Hindlimb muscle (tissue), 1 donor: Measurements from ENCODE around the gene KCNG2. TPM values are rescaled to one million over a fixed set of nuclear protein-coding genes. Genes with fewer than 3 reads are reported as not detected.

Source experiments
- DNase-seq: peaks from one replicate; pipeline ENCODE4 v3.0.0-alpha.2; 2013
- polyA plus RNA-seq: library from polyadenylated mRNA; unstranded; fragments of 120-200 nt; gene quantifications from one replicate; pipeline ENCODE4 v1.2.1, GENCODE V29; 2013; ENCODE audit not compliant: insufficient read length

The KCNG2 gene
- polyA plus RNA-seq, 1 donor, result 0.86 TPM

GRCh38 chr18:79911344-79912270 is 113.9 kb downstream of the KCNG2 start:
- peak; percentile 26 for DNase-seq

DNA sequence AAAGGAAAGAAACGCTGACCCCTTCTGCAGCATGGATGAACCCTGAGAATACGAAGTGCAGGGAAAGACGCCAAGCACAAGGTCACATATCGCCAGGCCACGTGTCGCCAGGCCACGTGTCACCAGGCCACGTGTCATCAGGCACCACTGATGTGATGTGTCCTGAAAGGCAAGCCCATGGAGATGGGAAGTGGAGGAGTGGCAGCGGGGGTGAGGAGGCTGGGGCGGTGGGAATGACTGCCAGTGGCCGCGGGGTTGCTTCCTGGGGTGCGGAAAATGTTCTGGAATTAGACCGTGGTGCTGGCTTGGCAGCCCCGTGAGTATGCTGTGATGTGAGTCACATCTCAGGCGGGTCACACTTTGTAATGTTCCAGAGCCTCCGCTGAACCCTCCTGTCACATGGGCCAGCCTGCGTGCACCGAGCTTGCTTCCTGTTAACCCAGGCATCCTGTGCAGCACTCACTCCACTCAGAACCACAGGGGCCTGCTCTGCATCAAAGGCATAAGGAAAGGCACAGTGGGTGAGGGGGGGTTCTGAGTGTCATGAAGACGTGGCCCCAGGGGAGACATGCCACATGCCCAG is 114.8 kb downstream of the KCNG2 start:
- DNase-seq, result no peak

DNA sequence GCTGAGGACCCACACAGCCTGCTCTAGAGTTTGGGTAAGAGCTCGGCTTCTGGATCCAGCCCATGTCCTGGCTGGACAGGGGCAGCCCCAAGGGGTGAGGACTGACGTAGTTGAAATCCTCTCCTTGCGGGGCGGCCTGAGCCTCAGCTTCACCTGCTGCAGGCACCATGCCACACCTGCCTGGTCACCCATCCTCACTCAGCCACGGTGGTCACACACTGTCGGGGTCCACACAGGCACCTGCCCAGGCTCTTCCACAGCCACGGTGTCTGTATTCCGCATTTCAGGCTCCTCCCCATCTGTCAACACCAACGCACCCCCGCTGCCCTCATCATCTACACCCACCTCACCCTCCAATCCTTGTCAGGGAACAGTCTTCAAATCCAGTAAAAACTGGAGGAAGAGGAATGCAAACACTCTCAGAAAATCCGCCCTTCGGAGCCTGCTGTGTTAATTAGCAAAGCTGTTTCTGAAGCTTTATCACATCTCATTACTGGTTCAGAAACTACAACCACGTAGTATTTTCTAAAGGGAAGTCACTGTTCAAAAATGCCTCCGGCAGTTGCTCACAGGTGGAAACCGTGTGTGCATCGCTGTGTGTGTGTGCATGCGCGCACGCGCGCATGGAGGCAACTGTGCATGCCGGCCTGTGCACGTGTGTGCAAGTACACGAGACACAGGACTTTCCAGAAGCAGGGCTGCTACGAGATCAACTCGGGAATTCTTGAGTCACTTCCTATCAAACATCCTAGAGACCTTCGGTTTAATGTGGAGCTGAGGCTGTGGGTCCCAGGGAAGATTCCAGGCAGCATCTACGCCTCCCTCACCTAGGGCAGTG is 115.5 kb downstream of the KCNG2 start:
- DNase-seq, result no peak

GRCh38 chr18:79914614-79915160 is 116.9 kb downstream of the KCNG2 start:
- DNase-seq, result no peak

GRCh38 chr18:79915161-79916127 is 117.7 kb downstream of the KCNG2 start:
- DNase-seq, result no peak

GRCh38 chr18:79916128-79916494 is 118.4 kb downstream of the KCNG2 start:
- DNase-seq, result no peak

GRCh38 chr18:79916546-79917168 is 118.9 kb downstream of the KCNG2 start:
- DNase-seq, result no peak

- no peak for DNase-seq
These were observed 119.6 kb downstream of the KCNG2 start for GRCh38 chr18:79917169-79917852.

DNA sequence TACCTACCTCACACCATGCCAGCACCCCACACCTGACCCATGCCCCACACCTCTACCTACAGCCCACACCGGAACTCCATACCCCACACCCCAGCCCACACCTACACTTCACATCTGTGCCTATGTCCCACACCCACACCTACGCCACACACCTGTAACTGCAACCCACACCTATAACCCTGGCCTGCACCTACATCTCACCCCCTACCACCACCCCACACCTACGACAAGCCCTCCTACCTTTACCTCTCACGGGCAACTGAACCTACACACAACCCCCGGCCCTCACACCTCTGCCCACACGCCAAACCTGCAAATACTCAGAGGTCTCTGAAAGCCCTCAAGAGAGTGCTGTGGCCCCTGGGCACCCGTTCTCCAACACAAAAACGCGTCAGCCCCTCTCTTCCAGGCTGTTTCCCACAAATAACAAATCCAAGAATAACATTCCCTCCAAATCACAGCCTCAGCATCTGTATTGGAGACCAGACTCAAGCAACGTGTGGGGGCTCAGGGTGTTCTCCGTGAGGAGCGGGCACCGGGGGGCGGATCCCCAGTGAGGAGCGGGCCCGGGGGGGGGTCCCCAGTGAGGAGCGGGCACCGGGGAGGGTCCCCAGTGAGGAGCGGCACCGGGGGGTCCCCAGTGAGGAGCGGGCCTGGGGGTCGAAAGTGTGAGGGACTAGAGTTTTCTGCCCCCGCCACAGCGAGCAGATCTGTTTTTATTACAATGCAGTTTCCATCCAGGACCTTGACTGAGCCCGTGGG is 120.3 kb downstream of the KCNG2 start:
- no peak for DNase-seq

- DNase-seq, result no peak
These were observed 120.9 kb downstream of the KCNG2 start for GRCh38 chr18:79918615-79919011.

- no peak for DNase-seq
These were observed 121.4 kb downstream of the KCNG2 start for GRCh38 chr18:79919089-79919488.

- no peak for DNase-seq
These were observed 124.5 kb downstream of the KCNG2 start for GRCh38 chr18:79921984-79922965.

- no peak for DNase-seq
These were observed 125.3 kb downstream of the KCNG2 start for GRCh38 chr18:79922971-79923411.

DNA sequence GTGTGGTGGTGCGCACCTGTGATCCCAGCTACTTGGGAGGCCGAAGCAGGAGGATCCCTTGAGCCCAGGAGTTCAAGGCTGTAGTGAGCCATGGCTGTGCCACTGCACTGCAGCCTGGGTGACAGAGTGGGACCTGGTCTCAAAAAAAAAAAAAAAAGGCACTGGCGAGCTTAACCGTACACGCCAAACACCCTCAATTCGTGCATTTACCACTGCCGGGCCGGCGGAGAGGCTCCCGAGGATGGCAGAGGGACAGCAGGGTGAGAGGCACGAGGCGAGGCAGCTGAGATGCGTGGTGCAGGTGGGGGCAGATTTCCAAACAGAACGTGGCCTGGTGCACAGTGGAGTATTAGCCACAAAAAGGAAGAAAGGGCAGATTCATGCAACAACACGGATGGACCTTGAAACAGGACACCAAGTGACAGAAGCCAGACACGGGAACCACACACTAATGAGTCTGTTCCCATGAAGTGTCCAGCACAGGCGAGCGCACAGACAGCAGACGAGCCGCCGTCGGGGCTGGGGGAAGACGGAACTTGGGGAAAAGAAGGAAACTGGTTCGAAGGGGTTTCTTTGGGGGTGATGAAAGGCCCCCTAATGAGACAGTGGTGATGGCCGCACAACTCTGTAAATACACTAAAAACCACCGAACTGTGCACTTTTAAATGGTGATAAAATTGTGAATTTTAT is 126.3 kb downstream of the KCNG2 start:
- DNase-seq, result no peak

- peak; percentile 30 for DNase-seq
These were observed 127.3 kb downstream of the KCNG2 start for GRCh38 chr18:79924814-79925731.

GRCh38 chr18:79926306-79926705 is 128.6 kb downstream of the KCNG2 start:
- no peak for DNase-seq
